Measurements from ENCODE around the gene FAXC.

GRCh38 chr6:99269207-99269606 lies 80.3 kb downstream of the FAXC start:
- TF ChIP-seq ESRRA (CRISPR knock-in tag; IDR thresholded peaks at IDR 0.05; ENCODE audit: low read depth) (no peak), ZNF780A (CRISPR knock-in tag; IDR thresholded peaks at IDR 0.05) (no peak), MZF1 (CRISPR knock-in tag; IDR thresholded peaks at IDR 0.05; ENCODE audit: borderline replicate concordance) (no peak), TARDBP (CRISPR knock-in tag; IDR thresholded peaks at IDR 0.05) (no peak), FOSL1 (CRISPR knock-in tag; IDR thresholded peaks at IDR 0.05; ENCODE audit: borderline replicate concordance) (no peak), ZNF20 (CRISPR knock-in tag; IDR thresholded peaks at IDR 0.05) (no peak), ZNF629 (CRISPR knock-in tag; conservative IDR thresholded peaks at IDR 0.05) (no peak), ZKSCAN1 (IDR thresholded peaks at IDR 0.05; ENCODE audit: low read length) (no peak), JUND (CRISPR knock-in tag; IDR thresholded peaks at IDR 0.05) (no peak), TIGD3 (CRISPR knock-in tag; IDR thresholded peaks at IDR 0.05; ENCODE audit: borderline replicate concordance) (no peak), NFYB (CRISPR knock-in tag; IDR thresholded peaks at IDR 0.05) (no peak), ZBTB7A (CRISPR knock-in tag; IDR thresholded peaks at IDR 0.05) (no peak)
- TF ChIP-seq, protein P1, sequence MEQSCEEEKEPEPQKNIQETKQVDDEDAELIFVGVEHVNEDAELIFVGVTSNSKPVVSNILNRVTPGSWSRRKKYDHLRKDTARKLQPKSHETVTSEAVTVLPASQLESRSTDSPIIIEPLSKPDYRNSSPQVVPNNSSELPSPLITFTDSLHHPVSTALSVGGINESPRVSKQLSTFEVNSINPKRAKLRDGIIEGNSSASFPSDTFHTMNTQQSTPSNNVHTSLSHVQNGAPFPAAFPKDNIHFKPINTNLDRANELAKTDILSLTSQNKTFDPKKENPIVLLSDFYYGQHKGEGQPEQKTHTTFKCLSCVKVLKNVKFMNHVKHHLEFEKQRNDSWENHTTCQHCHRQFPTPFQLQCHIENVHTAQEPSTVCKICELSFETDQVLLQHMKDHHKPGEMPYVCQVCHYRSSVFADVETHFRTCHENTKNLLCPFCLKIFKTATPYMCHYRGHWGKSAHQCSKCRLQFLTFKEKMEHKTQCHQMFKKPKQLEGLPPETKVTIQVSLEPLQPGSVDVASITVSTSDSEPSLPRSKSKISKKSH (CRISPR knock-in tag; IDR thresholded peaks at IDR 0.05; ENCODE audit: borderline replicate concordance), result no peak
